Right lobe of liver (tissue), 6 donors: Measurements from ENCODE around the gene KCNJ6. TPM values are rescaled to one million over a fixed set of nuclear protein-coding genes. Genes with fewer than 3 reads are reported as not detected.

ENCODE experiments used
- ATAC-seq, 4 donors: fragments of 200-7000 bp; cut with Tn5 transposase; one replicate each; pipeline ENCODE4 v1.9.1; 2020; ENCODE audit warnings: mild to moderate bottlenecking in 4 of 4, moderate library complexity in 4 of 4
- DNase-seq, 3 donors: peaks; one replicate each; pipeline ENCODE4 v3.0.0-alpha.2; 2020
- H3K27ac ChIP-seq, 3 donors: fragments of 200-600 bp; one replicate each; pipeline ENCODE4 v1.8.0; 2022
- H3K27me3 ChIP-seq, 2 donors: fragments of 200-600 bp; one replicate each; pipeline ENCODE4 v1.8.0; 2022
- H3K36me3 ChIP-seq, 4 donors: fragments of 200-600 bp; sonication (generic) in 1 of 4; one replicate each; pipeline versions ENCODE4 v1.5.1 to v1.8.0; 2017 to 2022; ENCODE audit warnings: control low read depth in 1 of 4
- H3K4me1 ChIP-seq, 4 donors: fragments of 200-600 bp; sonication (generic) in 1 of 4; one replicate each; pipeline versions ENCODE4 v1.5.1 to v1.8.0; 2017 to 2022; ENCODE audit warnings: control low read depth in 1 of 4
- H3K4me3 ChIP-seq, 3 donors: fragments of 200-600 bp; one replicate each; pipeline ENCODE4 v1.8.0; 2022
- H3K9me3 ChIP-seq, 4 donors: fragments of 200-600 bp; sonication (generic) in 1 of 4; one replicate each; pipeline versions ENCODE4 v1.5.1 to v1.8.0; 2017 to 2022; ENCODE audit warnings: control low read depth in 1 of 4
- POLR2A ChIP-seq: fragments of 450-650 bp; IDR thresholded peaks from one replicate; pipeline ENCODE4 v1.6.1; 2017; ENCODE audit warnings: antibody characterized with exemption, mild to moderate bottlenecking
- WGBS: methylation state at CpG from one replicate; pipeline ENCODE4 v1.1.6; 2018; ENCODE audit warnings: low coverage, low lambda C conversion rate; ENCODE audit not compliant: insufficient coverage; ENCODE audit errors: missing lambda C conversion rate; 5-methylcytosine and 5-hydroxymethylcytosine counted together
- intact Hi-C, 2 donors: fragments of 100-400 bp; cut with DNase I; formaldehyde crosslinking; loops; one replicate each; pipeline versions ENCODE4 v1.11.2 to v1.14.1; 2022
- total RNA-seq, 6 experiments: library from RNA; depleted of rRNA in 2 of 6; stranded (reverse); fragments of >200 nt in 2 of 6; fragmentation: NEBNext Ultra II Directional in 3 of 6; extraction: Animal tissue kit (Norgen Biotek cat#: 25700) in 3 of 6; gene quantifications; one replicate each; pipeline versions ENCODE4 v1.1.0 to v1.2.4, GENCODE V29; 2016 to 2023
- TF ChIP-seq, protein P1 (sequence below), 4 donors: fragments of 200-600 bp in 3 of 4; fragments of 450-650 bp in 1 of 4; IDR thresholded peaks; one replicate each; pipeline versions ENCODE4 v1.5.1 to v1.8.0; 2016 to 2022; ENCODE audit warnings: antibody characterized with exemption in 4 of 4, mild to moderate bottlenecking in 2 of 4
- donor health status: DM: no; HTN: yes; CAD: no.
- donor health status: DM: no; HTN: no; CAD: no.
- donor health status: DM: no; HTN: no; CAD: no.
- donor health status: DM: no; HTN: yes; CAD: no.
- donor health status: DM: no; HTN: yes; CAD: no.

KCNJ6 gene
- total RNA-seq, 6 experiments from 2014 or later = under 0.01 to 0.12 TPM; not detected in 4

DNA sequence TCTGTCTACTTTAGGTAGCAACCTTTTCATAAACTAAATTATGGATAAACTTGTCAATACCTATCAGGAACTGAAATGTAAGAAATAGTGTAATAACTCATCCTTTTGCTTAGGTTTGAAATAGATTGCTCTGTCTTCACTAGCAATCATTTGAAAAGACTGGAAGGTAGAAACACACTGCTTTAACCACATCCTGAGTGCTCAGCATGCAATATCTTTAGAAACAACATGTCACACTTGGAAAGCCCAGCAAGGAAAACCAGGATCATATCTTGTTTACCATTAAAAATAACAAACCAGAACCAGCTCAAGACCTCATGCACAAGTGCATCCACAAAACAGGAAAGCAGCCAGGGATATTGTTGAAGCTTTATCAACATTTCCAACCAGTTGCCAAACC lies 3.6 kb downstream of the KCNJ6 start:
- Histone ChIP-seq H3K36me3 (no peaks in the 10 kb centered on the region), H3K4me1 (peaks cover 0 to 13% (median 0%) of the 10 kb centered on the region in 4 donors), H3K9me3 (no peaks in the 10 kb centered on the region), H3K27me3 (peaks cover 0 to 35% of the 10 kb centered on the region in 2 donors), H3K27ac (no peak overlapping the region), H3K4me3 (no peak overlapping the region)
- DNase-seq = no peak
- intact Hi-C loops = no loop called here
- TF ChIP-seq POLR2A = no peak
- TF ChIP-seq, protein P1, sequence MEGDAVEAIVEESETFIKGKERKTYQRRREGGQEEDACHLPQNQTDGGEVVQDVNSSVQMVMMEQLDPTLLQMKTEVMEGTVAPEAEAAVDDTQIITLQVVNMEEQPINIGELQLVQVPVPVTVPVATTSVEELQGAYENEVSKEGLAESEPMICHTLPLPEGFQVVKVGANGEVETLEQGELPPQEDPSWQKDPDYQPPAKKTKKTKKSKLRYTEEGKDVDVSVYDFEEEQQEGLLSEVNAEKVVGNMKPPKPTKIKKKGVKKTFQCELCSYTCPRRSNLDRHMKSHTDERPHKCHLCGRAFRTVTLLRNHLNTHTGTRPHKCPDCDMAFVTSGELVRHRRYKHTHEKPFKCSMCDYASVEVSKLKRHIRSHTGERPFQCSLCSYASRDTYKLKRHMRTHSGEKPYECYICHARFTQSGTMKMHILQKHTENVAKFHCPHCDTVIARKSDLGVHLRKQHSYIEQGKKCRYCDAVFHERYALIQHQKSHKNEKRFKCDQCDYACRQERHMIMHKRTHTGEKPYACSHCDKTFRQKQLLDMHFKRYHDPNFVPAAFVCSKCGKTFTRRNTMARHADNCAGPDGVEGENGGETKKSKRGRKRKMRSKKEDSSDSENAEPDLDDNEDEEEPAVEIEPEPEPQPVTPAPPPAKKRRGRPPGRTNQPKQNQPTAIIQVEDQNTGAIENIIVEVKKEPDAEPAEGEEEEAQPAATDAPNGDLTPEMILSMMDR (IDR thresholded peaks at IDR 0.05) = no peak
- no peak for ATAC-seq

DNA sequence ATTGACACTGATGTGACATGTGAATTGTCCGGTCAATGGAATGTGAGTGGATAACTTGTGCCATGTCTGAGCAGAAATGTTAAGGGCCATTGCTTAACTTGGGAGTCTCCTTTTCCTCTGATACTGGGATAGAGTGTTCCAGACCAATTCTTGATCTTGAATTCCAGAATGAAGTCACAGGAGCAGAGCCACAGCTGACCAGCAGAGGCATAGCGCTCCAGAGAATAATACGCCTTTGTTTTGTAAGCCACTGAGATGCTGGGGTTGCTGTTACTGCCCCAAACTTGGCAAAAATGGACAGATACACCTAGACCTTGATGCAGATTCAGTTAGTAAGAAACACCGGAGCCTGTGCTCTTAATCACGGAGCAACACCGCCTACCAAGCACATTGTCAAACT lies 6.3 kb downstream of the KCNJ6 start:
- ATAC-seq = no peak
- 72% methylated on average over 6 of the region's 6 CpGs for WGBS
- intact Hi-C loops = no loop called here
- no peak for DNase-seq
- H3K27ac ChIP-seq = no peak overlapping the region
- no peaks in the 10 kb centered on the region for H3K9me3 ChIP-seq
- no peaks in the 10 kb centered on the region for H3K4me1 ChIP-seq
- TF ChIP-seq, protein P1 (IDR thresholded peaks at IDR 0.05) = no peak
- TF ChIP-seq POLR2A = no peak
- H3K4me3 ChIP-seq = no peak overlapping the region
- peaks cover 0 to 14% of the 10 kb centered on the region in 2 donors for H3K27me3 ChIP-seq
- no peaks in the 10 kb centered on the region for H3K36me3 ChIP-seq

DNA sequence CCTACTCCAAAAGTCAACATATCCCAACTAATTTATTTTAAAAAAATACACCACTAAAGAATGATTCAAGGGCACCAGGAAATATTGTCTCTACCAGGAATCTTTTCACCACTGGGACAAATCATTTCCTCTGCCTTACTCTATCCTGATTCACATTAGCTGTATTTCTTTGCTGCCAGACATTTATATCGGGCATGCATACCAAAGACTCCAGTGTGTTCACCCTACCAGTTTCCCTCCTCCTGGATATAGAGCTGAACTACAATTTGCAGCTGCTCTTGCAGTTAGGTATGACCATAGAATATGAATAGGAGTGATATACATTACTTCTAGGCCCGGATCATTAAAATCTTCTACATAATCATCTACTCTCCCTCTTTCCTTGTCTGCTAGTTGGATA lies 7.6 kb downstream of the KCNJ6 start:
- Histone ChIP-seq H3K4me1 (no peaks in the 10 kb centered on the region), H3K4me3 (no peak overlapping the region), H3K27me3 (peaks cover 0 to 6% of the 10 kb centered on the region in 2 donors), H3K27ac (no peak overlapping the region), H3K9me3 (no peaks in the 10 kb centered on the region), H3K36me3 (no peaks in the 10 kb centered on the region)
- DNase-seq = no peak
- ATAC-seq = no peak
- WGBS = 77% methylated on average over 2 of the region's 2 CpGs
- intact Hi-C loops = no loop called here
- no peak for TF ChIP-seq POLR2A
- TF ChIP-seq, protein P1 (IDR thresholded peaks at IDR 0.05) = no peak

DNA sequence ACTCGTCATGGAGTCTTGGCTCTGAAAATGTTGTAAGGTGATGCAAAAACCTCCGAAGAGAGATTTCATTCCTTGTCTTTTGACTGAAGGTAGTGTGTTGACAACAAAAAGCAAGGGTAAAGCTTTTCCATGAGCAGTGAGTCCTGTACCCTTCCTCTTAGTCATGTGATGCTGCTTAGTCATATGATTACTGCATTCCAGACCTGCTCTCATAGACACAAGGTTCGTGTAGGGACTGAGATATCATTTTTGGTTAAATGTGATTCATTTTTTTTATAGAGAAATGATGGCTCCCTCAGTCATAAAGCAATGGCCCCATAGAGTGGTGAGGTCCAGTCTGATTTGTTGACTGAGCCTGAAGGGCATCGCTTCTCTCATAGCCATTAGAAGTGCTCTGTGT lies 9.2 kb downstream of the KCNJ6 start:
- DNase-seq = no peak
- intact Hi-C loops = no loop called here

More for the DNA sequence above, 9.2 kb downstream of the KCNJ6 start:
- no peaks in the 10 kb centered on the region for H3K36me3 ChIP-seq
- TF ChIP-seq, protein P1 (IDR thresholded peaks at IDR 0.05) = no peak
- TF ChIP-seq POLR2A = no peak
- no peaks in the 10 kb centered on the region for H3K9me3 ChIP-seq
- 51% methylated on average over 4 of the region's 4 CpGs for WGBS
- no peak overlapping the region for H3K27ac ChIP-seq
- no peaks in the 10 kb centered on the region for H3K4me1 ChIP-seq
- ATAC-seq = no peak
- peaks cover 0 to 6% of the 10 kb centered on the region in 2 donors for H3K27me3 ChIP-seq
- H3K4me3 ChIP-seq = no peak overlapping the region
